HG02798 (cell line): ENCODE data around the gene UPK3B.
"Not testable (repeated sequence)": the region's sequence is repeated elsewhere in the genome, so short reads cannot be mapped to it uniquely, and the experiment has no call there.

Source experiments
- ATAC-seq: cut with Tn5 transposase; IDR thresholded peaks from one replicate; pipeline ENCODE4 v1.9.1; 2021; ENCODE audit warnings: mild to moderate bottlenecking; ENCODE audit not compliant: unreplicated experiment, poor library complexity

UPK3B gene

DNA sequence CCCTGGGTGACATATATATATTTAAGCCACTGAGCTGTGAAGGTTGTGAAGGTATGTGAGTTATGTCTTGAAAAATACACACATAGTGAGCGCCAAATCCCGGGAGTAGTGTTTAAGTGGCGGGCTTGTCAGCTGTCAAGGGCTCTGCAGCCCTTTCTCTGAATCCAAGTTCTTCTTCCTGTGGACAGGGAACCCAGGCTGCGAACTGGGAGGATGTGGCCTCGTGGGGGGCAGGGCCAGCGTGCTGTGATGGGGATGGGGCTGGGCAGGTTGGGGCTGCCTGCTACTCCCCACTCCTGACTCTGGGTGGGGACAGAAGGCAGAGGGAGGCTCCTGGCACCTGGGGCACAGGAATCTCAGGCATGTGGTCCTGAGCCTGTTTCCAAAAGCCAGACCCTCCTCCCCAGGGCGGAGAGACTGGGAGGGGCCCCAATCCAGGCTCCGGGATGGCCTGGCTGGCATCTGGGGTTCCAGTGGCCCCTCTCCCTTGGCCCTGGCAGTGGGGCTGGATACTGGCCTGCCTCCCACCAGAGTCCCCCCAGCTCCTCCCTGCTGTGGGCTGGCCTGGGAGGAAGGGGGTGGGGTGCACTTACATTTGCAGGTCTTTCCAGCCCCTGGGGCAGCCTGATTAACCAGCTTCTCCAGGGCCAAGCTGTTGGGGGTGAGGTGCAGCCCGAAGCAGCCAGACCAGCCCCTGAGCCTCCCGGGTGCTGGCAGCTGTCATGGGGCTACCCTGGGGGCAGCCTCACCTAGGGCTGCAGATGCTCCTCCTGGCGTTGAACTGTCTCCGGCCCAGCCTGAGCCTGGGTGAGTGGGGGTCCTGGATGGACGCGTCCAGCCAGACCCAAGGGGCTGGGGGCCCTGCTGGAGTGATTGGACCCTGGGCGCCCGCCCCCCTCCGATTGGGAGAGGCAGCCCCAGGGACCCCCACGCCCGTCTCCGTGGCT lies at the start of gene UPK3B:
Gene UPK3B, plus strand, starts transcription at position 622 of the 947 bp plus-strand sequence. Its CDS starts 101 bp downstream, at position 723.
- ATAC-seq, result no peak

DNA sequence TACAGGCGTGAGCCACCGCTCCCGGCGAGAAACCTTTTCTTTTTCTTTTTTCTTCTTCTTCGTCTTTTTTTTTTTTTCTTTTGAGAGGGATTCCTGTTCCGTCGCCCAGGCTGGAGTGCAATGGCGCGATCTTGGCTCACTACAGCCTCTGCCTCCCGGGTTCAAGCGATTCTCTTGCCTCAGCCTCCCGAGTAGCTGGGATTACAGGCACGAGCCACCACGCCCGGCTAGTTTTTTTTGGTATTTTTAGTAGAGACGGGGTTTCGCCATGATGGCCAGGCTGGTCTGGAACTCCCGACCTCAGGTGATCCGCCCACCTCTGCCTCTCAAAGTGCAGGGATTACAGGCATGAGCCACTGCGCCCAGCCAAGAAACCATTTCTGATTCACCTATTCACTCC lies 49.6 kb upstream of the UPK3B start:
- not testable (repeated sequence) for ATAC-seq

DNA sequence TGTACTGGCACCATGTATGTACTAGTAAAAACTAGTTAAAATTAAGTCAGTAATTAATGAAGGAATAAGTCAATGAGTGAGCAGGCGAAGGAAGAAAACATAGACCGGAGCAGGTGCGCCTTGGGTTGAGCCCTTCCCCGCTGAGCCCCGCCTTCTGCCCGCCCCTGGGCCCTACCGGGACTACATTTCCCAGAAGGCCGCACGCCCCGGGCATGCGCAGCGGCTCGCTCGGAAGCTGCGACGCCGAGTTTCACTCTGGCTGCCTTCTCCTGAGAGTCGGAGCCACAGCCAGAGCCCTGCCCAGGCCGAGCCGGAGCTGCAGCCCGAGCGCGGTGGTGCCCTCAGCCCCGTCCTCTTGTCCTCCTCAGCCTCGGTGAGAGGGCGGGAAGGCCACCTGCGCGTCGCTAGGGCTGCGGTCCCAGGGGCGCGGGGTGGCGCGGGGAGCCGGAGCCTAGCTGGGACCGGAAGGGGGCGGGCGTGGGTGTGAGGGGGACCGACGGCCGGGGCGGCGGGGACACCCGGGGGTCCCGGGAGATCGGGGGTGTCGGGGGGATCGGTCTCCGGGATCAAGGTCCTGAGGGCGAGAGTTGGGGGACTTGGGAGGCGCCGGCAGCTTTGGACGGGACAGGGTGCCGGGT lies 48.8 kb upstream of the UPK3B start, which contains the start of gene DTX2:
Gene DTX2, plus strand, starts transcription at position 246 of the 638 bp plus-strand sequence. CDS start 18,801 bp downstream, outside the sequence.
- ATAC-seq, result peak; percentile 98

DNA sequence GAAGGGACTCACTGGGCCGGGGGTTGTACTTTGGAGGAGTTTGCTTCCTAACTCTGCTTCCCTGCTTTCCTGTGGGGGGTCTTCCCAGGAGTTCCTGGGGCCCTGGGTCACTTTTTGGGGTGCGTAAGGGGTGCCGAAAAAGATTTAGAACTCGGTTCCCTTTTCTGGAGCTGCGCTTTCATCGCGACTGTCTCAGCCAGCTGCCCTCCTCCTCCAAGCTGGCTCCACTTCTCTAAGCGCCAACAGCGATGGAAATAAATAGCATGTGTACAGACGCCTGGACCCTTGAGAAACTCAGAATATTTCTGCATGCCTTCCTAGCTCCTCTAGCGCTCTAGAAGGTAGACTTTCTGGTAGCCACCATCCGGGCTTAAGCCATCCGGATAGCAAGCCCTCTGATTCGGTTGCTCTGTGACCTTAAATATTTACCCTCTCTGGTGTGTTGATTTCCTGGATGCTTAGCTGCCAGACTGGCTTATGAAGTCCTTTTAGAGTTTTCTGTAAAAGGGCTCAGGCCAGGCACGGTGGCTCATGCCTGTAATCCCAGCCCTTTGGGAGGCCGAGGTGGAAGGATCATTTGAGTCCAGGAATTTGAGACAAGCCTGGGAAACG lies 48.0 kb upstream of the UPK3B start:
- not testable (repeated sequence) for ATAC-seq

DNA sequence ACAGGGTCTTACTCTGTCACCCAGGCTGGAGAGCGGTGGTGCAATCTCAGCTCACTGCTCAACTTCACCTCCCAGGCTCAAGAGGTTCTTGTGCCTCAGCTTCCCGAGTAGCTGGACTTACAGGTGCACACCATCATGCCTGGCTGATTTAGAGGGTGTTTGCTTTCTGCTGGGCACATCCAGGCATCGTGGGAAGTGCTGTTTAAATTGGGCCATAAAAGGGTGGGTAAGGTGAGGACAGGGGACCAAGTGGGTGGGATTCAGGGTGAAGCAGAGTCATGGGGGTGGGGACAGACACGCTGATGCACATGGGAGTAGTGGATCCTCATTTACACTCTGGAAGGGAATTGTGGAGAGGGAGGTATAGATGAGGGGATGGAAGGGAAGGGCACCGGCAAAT lies 45.4 kb upstream of the UPK3B start:
- not testable (repeated sequence) for ATAC-seq

DNA sequence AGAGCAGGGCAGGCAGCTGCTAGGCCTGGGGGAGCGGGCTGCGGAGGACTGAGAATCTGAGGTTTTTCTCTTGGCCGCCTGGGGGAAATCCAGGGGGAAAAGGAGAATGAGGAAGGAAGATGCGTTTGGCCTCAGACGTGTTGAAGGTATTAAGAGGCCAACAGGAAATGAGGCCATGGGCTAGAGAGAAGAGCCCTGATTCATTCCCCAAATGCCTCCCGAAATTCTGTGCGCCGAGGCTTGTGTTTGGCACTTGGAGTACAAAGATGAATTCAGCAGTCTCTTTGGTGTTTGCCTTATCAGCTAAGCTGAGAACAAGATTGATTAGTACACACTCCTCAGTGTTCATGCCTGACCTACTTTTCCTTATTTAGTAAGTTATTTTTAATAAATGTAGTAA lies 44.4 kb upstream of the UPK3B start:
- not testable (repeated sequence) for ATAC-seq

DNA sequence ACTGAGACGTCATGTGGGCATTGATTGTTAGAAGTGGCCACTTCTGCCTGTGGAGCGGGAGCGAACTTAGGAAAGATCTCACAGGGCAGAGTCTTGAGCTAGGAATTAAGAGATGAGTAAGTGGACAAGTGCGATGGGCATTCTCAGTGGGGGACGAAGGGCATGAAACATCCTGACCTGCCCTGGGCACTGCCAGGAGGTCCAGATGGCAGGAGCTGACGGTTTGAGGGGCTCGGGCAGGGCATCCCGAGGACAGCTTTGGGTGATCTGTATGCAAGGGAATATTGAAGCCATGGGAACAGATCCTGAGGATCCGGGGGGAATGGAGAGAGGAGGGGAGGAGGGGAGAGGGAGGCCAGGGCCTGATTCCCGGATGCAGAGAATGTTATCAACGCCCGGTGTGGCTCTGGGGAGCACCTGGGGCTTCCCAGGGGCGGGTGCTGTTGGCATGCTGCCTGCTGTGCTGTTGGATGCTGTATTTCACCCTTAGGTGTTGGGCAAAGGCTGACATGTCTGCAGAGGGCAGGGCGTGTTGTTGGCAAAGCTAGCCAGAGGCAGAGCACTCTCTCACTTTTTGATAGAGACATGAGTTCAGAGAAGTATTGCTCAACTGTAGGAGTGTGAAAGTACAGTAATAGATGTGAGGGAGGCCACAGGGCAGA lies 42.5 kb upstream of the UPK3B start:
- not testable (repeated sequence) for ATAC-seq

DNA sequence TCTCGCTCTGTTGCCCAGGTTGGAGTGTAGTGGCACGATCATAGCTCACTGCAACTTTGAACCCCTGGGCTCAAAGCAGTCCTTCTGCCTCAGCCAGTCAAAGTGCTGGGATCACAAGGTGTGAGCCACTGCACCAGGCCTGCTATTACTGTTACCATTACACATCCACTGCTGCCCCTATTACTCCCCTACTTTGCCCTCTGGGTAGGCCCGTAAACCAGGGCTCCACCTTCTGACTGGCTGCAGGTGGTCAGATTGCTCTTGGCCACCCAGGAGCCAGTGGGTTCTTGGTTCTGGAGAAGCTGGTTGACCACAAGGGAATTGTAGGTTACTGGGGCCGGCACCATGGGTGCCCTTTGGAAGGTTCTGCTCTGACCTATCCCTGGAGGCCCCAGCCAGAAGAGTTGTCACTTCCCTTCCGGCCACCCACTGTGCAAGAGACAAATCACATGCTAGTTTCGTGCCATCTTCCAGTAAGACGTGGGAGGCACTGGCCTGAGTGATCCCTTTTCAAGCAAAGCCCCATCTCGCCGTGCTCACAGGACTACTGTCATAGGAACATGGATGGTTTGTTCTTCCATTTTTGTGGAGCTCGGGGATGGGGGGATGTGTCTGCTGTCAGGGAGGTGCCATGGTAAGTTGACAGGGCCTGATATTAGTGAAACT lies 38.7 kb upstream of the UPK3B start:
- not testable (repeated sequence) for ATAC-seq

DNA sequence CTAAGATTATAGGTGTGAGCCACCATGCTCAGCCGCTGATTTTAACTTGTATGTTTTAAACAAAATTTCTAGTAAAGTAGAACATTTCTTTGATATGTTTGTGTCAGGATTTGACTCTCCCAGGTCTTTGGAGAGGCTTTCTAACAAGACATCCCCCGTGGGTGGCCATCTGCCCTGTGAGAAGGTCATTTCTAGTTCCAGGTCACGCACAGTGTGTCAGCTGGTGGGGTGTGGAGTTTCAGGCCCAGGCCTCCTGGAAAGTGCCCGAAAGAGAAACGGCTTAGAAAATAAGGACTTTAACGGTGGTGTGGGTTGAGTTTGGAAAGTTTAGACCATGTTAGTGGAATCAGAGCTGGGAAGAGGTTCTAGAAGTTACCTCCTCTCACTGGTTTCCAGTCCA lies 37.3 kb upstream of the UPK3B start:
- ATAC-seq, result not testable (repeated sequence)

DNA sequence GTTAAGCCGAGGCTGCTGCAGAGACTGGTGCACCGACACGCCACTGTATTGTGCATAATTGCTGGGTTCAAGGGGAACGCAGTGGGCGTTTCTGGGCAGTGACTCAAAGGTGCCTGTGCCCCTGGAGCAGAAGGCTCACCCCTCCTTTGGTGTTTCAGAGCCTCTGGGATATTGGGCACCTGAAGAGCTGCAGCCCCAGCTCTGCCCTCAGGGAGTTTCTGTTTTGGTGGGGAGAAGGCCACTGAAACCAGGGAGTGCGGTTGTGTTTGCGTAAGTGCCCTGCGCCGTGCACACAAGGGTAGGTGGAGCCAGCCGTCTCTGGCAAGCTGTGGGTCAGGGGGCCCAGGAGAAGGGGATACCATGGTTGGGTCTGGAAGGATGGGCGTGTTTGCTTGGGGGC lies 34.1 kb upstream of the UPK3B start:
- ATAC-seq, result not testable (repeated sequence)

DNA sequence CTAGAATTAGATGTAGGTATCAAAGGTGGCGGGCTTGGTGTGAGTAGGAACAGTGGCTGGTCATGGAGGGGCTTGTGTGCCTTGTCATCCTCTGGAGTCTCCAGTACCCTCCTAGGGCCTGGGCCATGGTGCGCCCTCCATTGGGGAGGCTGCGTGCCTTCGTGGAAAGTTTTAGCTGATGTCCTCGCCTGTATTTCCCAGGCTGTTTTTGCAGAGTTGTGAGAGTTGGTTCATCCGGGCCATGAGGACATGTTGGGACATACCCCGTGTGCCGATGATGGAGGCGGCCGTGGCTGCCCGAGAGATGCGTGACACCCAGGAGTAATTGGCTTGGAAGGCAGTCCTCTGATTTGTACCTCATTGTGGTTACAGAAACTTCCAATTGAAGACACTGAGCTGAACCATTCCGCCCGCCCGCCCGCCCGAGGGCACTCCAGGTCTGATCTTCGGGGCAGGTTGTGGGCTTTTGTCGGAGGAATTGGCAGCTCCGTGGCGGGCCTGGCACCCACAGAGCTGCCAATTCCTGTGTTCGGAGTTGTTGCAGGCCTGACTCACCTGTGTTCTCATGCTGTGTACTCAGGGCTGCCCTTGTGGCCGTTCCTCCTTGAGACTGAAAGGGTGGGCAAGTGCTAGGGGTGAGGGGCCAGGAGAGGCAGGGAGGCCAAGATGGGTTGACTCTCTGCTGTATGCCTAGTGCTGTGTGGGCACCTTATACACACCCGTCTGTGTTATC lies 33.4 kb upstream of the UPK3B start:
- ATAC-seq, result not testable (repeated sequence)

DNA sequence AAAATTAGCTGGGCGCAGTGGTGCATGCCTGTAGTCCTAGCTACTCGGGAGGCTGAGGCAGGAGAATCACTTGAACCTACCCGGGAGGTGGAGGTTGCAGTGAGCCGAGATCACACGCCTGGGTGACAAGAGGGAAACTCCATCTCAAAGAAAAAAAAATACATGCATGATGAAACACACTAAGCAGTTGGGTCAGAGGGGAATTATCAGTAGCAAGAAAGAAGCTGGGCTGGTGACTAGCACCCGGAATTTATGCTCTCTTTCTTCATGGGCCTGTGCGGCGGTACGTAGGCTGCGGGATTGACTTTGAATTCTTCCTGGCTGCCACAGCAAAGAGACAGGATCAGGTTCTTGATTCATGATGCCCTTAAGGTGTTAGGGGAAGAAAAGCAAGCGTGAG lies 30.7 kb upstream of the UPK3B start:
- not testable (repeated sequence) for ATAC-seq

DNA sequence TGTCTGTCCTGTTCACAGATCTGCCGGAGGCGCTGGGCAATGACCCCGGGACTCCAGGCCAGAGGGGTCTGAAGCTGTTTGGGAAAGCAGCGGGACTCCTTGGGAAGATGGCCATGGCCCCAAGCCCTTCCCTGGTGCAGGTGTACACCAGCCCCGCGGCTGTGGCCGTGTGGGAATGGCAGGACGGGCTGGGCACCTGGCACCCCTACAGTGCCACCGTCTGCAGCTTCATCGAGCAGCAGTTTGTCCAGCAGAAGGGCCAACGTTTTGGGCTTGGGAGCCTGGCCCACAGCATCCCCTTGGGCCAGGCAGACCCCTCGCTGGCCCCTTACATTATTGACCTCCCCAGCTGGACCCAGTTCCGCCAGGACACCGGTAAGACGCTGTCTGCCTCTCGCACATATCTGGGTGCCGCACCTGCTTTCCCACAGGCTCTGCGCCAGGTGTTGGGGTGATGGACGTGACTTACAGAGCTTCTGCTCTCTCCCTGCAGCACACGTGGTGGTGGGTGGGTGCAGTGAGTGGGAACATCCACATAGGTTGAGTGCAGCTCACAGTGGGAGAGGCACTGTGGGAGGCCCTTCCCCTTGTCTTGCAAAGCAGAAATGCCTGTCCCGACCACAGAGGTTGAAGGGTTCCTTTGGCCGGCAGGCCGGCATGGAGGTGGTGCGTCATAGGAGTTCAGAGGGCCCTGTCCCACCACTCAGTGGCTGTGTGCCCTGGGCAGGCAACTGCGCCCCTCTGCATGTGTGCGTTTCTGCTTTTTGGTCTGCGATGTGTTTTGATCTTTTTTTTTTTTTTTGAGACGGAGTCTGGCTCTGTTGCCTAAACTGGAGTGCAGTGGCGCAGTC lies 29.7 kb upstream of the UPK3B start:
- not testable (repeated sequence) for ATAC-seq

DNA sequence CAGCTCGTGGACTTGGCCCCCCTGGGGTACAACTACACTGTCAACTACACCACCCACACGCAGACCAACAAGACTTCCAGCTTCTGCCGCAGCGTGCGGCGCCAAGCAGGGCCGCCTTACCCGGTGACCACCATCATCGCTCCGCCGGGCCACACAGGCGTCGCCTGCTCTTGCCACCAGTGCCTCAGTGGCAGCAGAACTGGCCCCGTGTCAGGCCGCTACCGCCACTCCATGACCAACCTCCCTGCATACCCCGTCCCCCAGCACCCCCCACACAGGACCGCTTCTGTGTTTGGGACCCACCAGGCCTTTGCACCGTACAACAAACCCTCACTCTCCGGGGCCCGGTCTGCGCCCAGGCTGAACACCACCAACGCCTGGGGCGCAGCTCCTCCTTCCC lies 27.7 kb upstream of the UPK3B start:
- not testable (repeated sequence) for ATAC-seq

DNA sequence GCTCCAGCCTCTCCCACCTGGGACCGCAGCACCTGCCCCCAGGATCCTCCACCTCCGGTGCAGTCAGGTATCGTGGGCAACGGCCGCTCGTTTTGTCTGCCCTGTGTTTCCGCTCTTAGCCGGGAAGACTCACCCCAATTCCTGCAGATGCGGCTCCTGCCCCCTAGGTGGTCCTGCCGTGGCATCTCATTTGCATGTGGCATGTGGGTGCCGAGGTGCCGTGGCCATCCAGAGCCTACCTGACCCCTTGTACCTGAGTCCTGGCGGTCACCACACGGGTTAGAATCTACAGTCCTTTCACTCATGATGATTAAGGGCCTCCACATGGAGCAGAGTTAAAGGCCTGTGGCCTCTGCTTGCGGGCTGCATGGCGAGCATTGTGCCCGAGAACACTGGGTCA lies 27.3 kb upstream of the UPK3B start:
- not testable (repeated sequence) for ATAC-seq

DNA sequence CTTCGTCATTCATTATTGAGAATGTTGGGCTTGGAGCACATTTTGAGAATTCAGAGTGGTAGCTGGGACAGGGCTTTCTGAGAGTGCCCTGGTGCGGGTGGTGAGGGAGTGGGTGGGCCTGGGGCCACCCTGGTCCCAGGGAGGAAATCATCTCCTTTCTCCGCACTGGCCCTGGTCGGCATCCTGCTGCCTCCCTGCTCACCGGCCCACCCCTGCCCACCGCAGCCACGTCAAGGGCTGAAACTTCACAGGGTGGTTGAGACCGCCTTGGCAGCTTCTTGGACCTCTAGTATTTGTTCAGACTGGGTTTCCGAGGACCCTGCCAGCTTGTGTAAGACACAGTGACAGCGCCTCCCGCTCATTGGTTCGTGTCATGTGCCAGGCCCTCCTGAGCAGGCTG lies 25.9 kb upstream of the UPK3B start:
- ATAC-seq, result not testable (repeated sequence)

DNA sequence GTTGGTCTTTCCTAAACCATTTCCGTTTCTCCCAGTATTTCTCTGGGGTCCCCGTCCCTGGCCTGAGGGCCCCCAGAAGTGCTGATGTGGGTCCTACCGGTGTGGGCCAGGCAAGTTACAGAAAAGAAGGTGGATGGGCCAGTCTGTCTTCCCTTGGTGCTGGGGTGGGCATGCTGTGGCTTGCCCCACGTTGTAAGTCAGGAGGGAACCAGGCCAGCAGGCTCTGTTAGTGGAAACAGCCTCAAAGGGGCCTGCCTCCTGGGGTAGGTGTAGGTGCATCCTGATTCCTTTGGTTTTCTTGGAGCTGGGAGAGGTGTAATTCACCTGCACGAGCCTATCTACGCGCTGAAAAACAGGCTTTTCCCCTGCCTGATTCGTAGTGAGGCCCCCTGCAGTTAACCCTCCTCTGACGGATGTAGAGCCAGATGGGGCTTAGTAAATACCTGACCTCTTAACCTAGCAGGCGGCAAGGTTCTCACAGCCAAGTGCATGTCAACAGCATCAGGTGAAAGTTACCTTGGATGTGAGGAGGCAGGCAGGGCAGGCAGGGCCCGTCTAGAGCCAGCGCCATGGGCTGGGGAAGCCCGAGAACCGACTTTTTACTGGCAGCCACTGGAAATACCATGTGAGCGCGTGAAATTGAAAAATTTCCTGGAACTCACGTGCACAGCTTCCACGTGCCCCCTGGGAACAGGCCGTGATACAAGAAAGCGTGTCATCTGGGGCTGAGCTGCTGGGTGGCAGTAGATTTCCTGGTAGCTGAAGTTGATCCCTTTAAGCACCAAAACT lies 24.3 kb upstream of the UPK3B start:
- ATAC-seq, result peak; percentile 6
